Stimulated activated CD8-positive, alpha-beta memory T cell treated with anti-CD3 and anti-CD28 coated beads, Interleukin-12 subunit alpha, Interleukin-12 subunit beta, amount 100 ng/mL, for 24 hours (primary cell): ENCODE data around the gene PROSER3.
"Not testable (repeated sequence)": the region's sequence is repeated elsewhere in the genome, so short reads cannot be mapped to it uniquely, and the experiment has no call there.

ENCODE experiments used
- DNase-seq: peaks from one replicate; pipeline ENCODE4 v3.0.0-alpha.2; 2020; ENCODE audit errors: extremely low read depth

PROSER3 gene

GRCh38 chr19:35753634-35754369, 4.2 kb upstream of the PROSER3 start:
- DNase-seq = no peak

GRCh38 chr19:35754370-35755130, 3.4 kb upstream of the PROSER3 start:
- DNase-seq = no peak

GRCh38 chr19:35755131-35755549, 2.8 kb upstream of the PROSER3 start:
- no peak for DNase-seq

- DNase-seq = no peak
Measured at GRCh38 chr19:35755550-35756376, 2.2 kb upstream of the PROSER3 start.

- DNase-seq = no peak
Measured at GRCh38 chr19:35756377-35757230, 1.4 kb upstream of the PROSER3 start, which contains the start of gene HSPB6. Gene HSPB6, minus strand, starts transcription at chr19:35757029. Its CDS starts 21 bp downstream, at chr19:35757008.

GRCh38 chr19:35757231-35757748, 686 bp upstream of the PROSER3 start:
- no peak for DNase-seq

GRCh38 chr19:35759697-35760096, 1.7 kb downstream of the PROSER3 start:
- no peak for DNase-seq

GRCh38 chr19:35760711-35761349, 2.9 kb downstream of the PROSER3 start:
- DNase-seq = no peak

- no peak for DNase-seq
Measured at GRCh38 chr19:35764432-35765315, 6.7 kb downstream of the PROSER3 start.

- no peak for DNase-seq
Measured at GRCh38 chr19:35766571-35767104, 8.7 kb downstream of the PROSER3 start.

- no peak for DNase-seq
Measured at GRCh38 chr19:35767288-35768081, 9.5 kb downstream of the PROSER3 start.

- DNase-seq = no peak
Measured at GRCh38 chr19:35768082-35768421, 10.1 kb downstream of the PROSER3 start.

- not testable (repeated sequence) for DNase-seq
Measured at GRCh38 chr19:35772362-35772761, 14.4 kb downstream of the PROSER3 start.

- no peak for DNase-seq
Measured at GRCh38 chr19:35773020-35773806, 15.2 kb downstream of the PROSER3 start.

GRCh38 chr19:35774274-35775045, 16.5 kb downstream of the PROSER3 start:
- no peak for DNase-seq

GRCh38 chr19:35775046-35775297, 17.0 kb downstream of the PROSER3 start:
- no peak for DNase-seq
